ENCODE data around the gene TRMT2A. TPM values are rescaled to one million over a fixed set of nuclear protein-coding genes. Genes with fewer than 3 reads are reported as not detected.

TRMT2A gene
- total RNA-seq, 2 experiments from 2014 or later = 79.3 to 84.2 TPM

DNA sequence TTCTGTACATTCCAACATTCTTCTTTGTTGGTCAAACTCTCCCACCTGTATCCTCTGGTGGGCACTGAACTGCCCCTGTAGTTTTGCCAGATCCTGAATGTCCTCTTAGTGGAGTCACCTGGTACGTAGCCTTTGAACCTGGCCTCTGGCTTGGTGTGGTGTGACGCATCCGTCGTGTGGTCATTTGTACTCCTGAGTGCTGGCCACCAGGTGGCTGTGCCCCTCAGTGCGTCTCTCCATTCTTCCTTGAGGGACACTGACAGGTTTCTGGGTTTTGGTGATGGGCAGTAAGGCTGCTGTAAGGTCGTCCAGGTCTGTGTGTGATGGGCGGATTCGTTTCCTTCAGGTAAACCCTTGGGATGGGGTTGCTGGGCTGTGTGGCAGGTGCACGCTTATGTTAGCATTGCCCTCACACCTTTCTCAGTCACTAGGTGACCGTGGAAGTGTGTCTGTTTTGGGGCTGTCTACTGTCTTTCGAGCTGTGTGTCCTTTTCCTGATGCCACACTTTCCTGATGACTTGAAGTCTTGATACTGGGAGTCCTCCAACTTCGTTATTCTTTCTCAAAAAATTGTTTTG, 14.7 kb downstream of the TRMT2A start:
- DNase-seq = no peak
- Histone ChIP-seq H3K27ac (ENCODE audit: low read depth in 1 of 2, low read length in 2 of 2) (peak overlapping the region in 1 of 2 donors; percentile 51), H3K9me3 (ENCODE audit: control insufficient read depth in 1 of 2, insufficient read depth in 1 of 2, low read length in 2 of 2) (no peaks in the 10 kb centered on the region), H3K36me3 (ENCODE audit: insufficient read depth, low read length) (peaks cover 43% of the 10 kb centered on the region), H3K4me3 (ENCODE audit: low read length) (no peak overlapping the region), H3K27me3 (ENCODE audit: control insufficient read depth in 1 of 2, insufficient read depth in 2 of 2, low read length in 2 of 2) (no peaks in the 10 kb centered on the region), H3K4me1 (ENCODE audit: insufficient read depth, low read length) (peaks cover 32% of the 10 kb centered on the region)
- Mint-ChIP-seq H3K4me3 (no peak overlapping the region), H3K9me3 (no peaks in the 10 kb centered on the region), H3K27ac (peak overlapping the region; percentile 96), H3K4me1 (ENCODE audit: low read depth) (peaks cover 60% of the 10 kb centered on the region), H3K36me3 (ENCODE audit: low read depth) (peaks cover 49% of the 10 kb centered on the region), H3K27me3 (no peaks in the 10 kb centered on the region)
- POLR2A ChIA-PET = interaction anchor here (1.9 kb wide), 1 partner anchor 15 kb away, joined by 17 read pairs; the partner anchor contains the start of genes RANBP1 and TRMT2A
- CTCF ChIA-PET = interaction anchor here (1.7 to 2.0 kb wide), 2 partner anchors 9 to 27 kb away, joined by 3 to 6 read pairs; no protein-coding TSS in a partner anchor
- TF ChIP-seq, protein P1, sequence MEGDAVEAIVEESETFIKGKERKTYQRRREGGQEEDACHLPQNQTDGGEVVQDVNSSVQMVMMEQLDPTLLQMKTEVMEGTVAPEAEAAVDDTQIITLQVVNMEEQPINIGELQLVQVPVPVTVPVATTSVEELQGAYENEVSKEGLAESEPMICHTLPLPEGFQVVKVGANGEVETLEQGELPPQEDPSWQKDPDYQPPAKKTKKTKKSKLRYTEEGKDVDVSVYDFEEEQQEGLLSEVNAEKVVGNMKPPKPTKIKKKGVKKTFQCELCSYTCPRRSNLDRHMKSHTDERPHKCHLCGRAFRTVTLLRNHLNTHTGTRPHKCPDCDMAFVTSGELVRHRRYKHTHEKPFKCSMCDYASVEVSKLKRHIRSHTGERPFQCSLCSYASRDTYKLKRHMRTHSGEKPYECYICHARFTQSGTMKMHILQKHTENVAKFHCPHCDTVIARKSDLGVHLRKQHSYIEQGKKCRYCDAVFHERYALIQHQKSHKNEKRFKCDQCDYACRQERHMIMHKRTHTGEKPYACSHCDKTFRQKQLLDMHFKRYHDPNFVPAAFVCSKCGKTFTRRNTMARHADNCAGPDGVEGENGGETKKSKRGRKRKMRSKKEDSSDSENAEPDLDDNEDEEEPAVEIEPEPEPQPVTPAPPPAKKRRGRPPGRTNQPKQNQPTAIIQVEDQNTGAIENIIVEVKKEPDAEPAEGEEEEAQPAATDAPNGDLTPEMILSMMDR (IDR thresholded peaks at IDR 0.05) = no peak
- intact Hi-C loops (cut with DNase I, micrococcal nuclease) = loop anchor here in 1 of 2 experiments (10.0 kb wide), 1 partner anchor 807 kb away; the partner anchor contains the start of gene CLTCL1
- no peak for ATAC-seq (ENCODE audit: poor library complexity)

DNA sequence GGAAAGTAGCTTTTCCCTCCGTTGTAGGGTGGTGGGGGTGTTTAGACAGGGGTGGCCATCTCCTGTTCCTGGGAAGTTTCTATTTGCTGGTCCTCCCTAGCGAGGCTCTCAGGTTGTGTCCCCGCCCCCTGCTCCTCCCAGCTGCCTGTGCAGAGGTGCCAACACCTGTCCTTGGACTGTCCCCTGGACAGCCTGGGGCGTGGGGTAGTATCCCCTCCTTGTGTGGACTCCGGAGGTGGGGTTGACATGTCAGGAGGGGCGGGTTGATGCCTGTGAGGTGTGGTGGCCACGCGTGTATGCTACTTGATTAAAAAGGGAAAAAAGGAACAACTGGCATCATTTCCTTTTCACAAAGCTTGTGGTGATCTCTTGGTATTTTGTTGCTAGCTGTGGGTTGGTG, 15.4 kb downstream of the TRMT2A start:
- peaks cover 42% of the 10 kb centered on the region for H3K36me3 ChIP-seq (ENCODE audit: insufficient read depth, low read length)

DNA sequence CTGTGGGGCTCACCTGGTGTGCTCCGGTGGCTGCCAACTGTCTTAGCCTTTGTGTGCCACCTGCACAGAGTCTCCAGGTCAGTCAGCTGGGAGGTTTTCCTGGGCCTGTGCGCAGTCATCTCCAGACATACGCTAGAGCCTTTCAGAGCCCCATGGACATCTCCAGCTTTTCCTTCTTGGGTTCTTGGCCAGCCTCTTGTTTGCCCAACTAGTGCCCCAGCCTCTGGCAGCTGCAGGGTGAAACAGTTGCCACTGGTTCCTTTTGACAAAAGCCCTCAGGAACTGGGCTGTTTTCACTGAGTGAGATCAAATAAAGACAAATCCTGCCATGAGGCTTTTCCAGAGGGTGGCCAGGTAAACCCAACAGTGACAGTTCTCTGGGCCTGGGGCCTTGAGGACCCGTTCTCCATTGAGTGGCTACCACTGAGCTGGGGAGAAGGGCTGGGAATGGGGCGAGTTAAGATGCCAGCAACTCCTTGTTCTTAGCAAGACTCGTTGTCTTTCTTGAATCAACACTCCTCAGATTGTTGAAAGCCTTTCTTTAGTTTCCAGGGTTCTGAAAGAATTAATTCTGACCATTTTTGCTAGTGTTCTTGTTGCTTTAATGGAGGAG, 17.8 kb downstream of the TRMT2A start:
- peaks cover 65% of the 10 kb centered on the region for H3K36me3 Mint-ChIP-seq (ENCODE audit: low read depth)
- ATAC-seq (ENCODE audit: poor library complexity) (no peak), DNase-seq (no peak)
- H3K27ac Mint-ChIP-seq = peak overlapping the region; percentile 96
- ChIA-PET POLR2A (no interaction called here), CTCF (no interaction called here)
- Histone ChIP-seq H3K36me3 (ENCODE audit: insufficient read depth, low read length) (peaks cover 35% of the 10 kb centered on the region), H3K27ac (ENCODE audit: low read depth in 1 of 2, low read length in 2 of 2) (peak overlapping the region; percentile 43 to 83), H3K27me3 (ENCODE audit: control insufficient read depth in 1 of 2, insufficient read depth in 2 of 2, low read length in 2 of 2) (no peaks in the 10 kb centered on the region), H3K4me1 (ENCODE audit: insufficient read depth, low read length) (peaks cover 32% of the 10 kb centered on the region), H3K9me3 (ENCODE audit: control insufficient read depth in 1 of 2, insufficient read depth in 1 of 2, low read length in 2 of 2) (peaks cover 0 to 7% of the 10 kb centered on the region in 2 experiments), H3K4me3 (ENCODE audit: low read length) (no peak overlapping the region)
- H3K4me1 Mint-ChIP-seq (ENCODE audit: low read depth) = peaks cover 64% of the 10 kb centered on the region
- intact Hi-C loops (cut with DNase I, micrococcal nuclease) = no loop called here
- H3K4me3 Mint-ChIP-seq = no peak overlapping the region
- TF ChIP-seq, protein P1 (IDR thresholded peaks at IDR 0.05) = no peak
- H3K27me3 Mint-ChIP-seq = no peaks in the 10 kb centered on the region
- H3K9me3 Mint-ChIP-seq = peaks cover 3% of the 10 kb centered on the region

More for the DNA sequence above, 15.4 kb downstream of the TRMT2A start:
- TF ChIP-seq, protein P1 (IDR thresholded peaks at IDR 0.05) = no peak
- peak overlapping the region; percentile 96 for H3K27ac Mint-ChIP-seq
- no peaks in the 10 kb centered on the region for H3K27me3 Mint-ChIP-seq
- ChIA-PET POLR2A (interaction anchor here (1.1 to 1.9 kb wide), 3 partner anchors 9 to 16 kb away, joined by 4 to 17 read pairs (median 7); partner anchors contain the start of genes RANBP1 and TRMT2A), CTCF (interaction anchor here (1.7 to 2.0 kb wide), 3 partner anchors 9 to 28 kb away, joined by 3 to 6 read pairs (median 4); partner anchors contain the start of gene TRMT2A)
- H3K27ac ChIP-seq (ENCODE audit: low read depth in 1 of 2, low read length in 2 of 2) = peak overlapping the region; percentile 51 to 52
- peaks cover 32% of the 10 kb centered on the region for H3K4me1 ChIP-seq (ENCODE audit: insufficient read depth, low read length)
- peaks cover 50% of the 10 kb centered on the region for H3K36me3 Mint-ChIP-seq (ENCODE audit: low read depth)
- H3K9me3 Mint-ChIP-seq = peaks cover 3% of the 10 kb centered on the region
- H3K4me1 Mint-ChIP-seq (ENCODE audit: low read depth) = peaks cover 64% of the 10 kb centered on the region
- ATAC-seq (ENCODE audit: poor library complexity) (no peak), DNase-seq (no peak)
- H3K4me3 Mint-ChIP-seq = no peak overlapping the region
- H3K9me3 ChIP-seq (ENCODE audit: control insufficient read depth in 1 of 2, insufficient read depth in 1 of 2, low read length in 2 of 2) = peaks cover 0 to 5% of the 10 kb centered on the region in 2 experiments
- intact Hi-C loops (cut with DNase I, micrococcal nuclease) = loop anchor here (2.0 to 10.0 kb wide), 2 partner anchors 15 to 807 kb away; partner anchors contain the start of genes CLTCL1 (in 1 of the 2), RANBP1 (in 1 of the 2) and TRMT2A (in 1 of the 2)
- no peak overlapping the region for H3K4me3 ChIP-seq (ENCODE audit: low read length)
- no peaks in the 10 kb centered on the region for H3K27me3 ChIP-seq (ENCODE audit: control insufficient read depth in 1 of 2, insufficient read depth in 2 of 2, low read length in 2 of 2)

All from CD4-positive, alpha-beta T cell (primary cell).